ENCODE measurements around the gene SREK1IP1.

SREK1IP1 gene

GRCh38 chr5:64680289-64680688 lies 88.2 kb downstream of the SREK1IP1 start:
- DNase-seq (ENCODE audit: low read depth), result no peak

- DNase-seq (ENCODE audit: low read depth), result no peak
Observed at GRCh38 chr5:64678374-64678773, 90.1 kb downstream of the SREK1IP1 start.

GRCh38 chr5:64671678-64672077 lies 96.8 kb downstream of the SREK1IP1 start:
- no peak for DNase-seq (ENCODE audit: low read depth)

GRCh38 chr5:64670277-64670676 lies 98.2 kb downstream of the SREK1IP1 start:
- no peak for DNase-seq (ENCODE audit: low read depth)

Data from stimulated activated CD8-positive, alpha-beta memory T cell treated with anti-CD3 and anti-CD28 coated beads, Interleukin-15, amount 100 ng/mL, for 24 hours (primary cell).